ENCODE measurements around the gene LILRA5. TPM values are rescaled to one million over a fixed set of nuclear protein-coding genes. Genes with fewer than 3 reads are reported as not detected.

LILRA5 gene
- total RNA-seq, 3 donors from 2014 or later (not counting 1 experiment from before 2014, with no cell fraction given): 3.4 to 22.3 (median 11.1) TPM

- Mint-ChIP-seq H3K27ac (no peak overlapping the region), H3K9me3 (no peaks in the 10 kb centered on the region), H3K4me1 (no peaks in the 10 kb centered on the region), H3K4me3 (no peak overlapping the region), H3K27me3 (ENCODE audit: low read depth in 2 of 2) (peaks cover 33 to 40% of the 10 kb centered on the region in 2 donors), H3K36me3 (no peaks in the 10 kb centered on the region)
- intact Hi-C loops (cut with micrococcal nuclease): no loop called here
- WGBS (ENCODE audit: insufficient coverage): 87% methylated on average over 29 of the region's 29 CpGs
- no peak overlapping the region for H3K4me3 ChIP-seq (ENCODE audit: low read length)
- no peaks in the 10 kb centered on the region for H3K9me3 ChIP-seq (ENCODE audit: control insufficient read depth, insufficient read depth, low read length)
- H3K36me3 ChIP-seq (ENCODE audit: control insufficient read depth, insufficient read depth, low read length): no peaks in the 10 kb centered on the region
- no peak for TF ChIP-seq CTCF (IDR thresholded peaks at IDR 0.05)
- ATAC-seq (peak in 1 of 3 donors; percentile 71), DNase-seq (no peak)
- H3K27me3 ChIP-seq (ENCODE audit: control insufficient read depth, insufficient read depth, low read length): no peaks in the 10 kb centered on the region
- peaks cover 10% of the 10 kb centered on the region for H3K4me1 ChIP-seq (ENCODE audit: control insufficient read depth, insufficient read depth, low read length)
- H3K27ac ChIP-seq (ENCODE audit: low read length): no peak overlapping the region
Observed at GRCh38 chr19:54317108-54317964, 4.4 kb upstream of the LILRA5 start.

GRCh38 chr19:54316746-54317107 lies 3.8 kb upstream of the LILRA5 start:
- Histone ChIP-seq H3K4me1 (ENCODE audit: control insufficient read depth, insufficient read depth, low read length) (peaks cover 14% of the 10 kb centered on the region), H3K9me3 (ENCODE audit: control insufficient read depth, insufficient read depth, low read length) (no peaks in the 10 kb centered on the region), H3K4me3 (ENCODE audit: low read length) (no peak overlapping the region), H3K36me3 (ENCODE audit: control insufficient read depth, insufficient read depth, low read length) (no peaks in the 10 kb centered on the region), H3K27me3 (ENCODE audit: control insufficient read depth, insufficient read depth, low read length) (no peaks in the 10 kb centered on the region), H3K27ac (ENCODE audit: low read length) (no peak overlapping the region)
- Mint-ChIP-seq H3K27ac (no peak overlapping the region), H3K4me3 (no peak overlapping the region), H3K4me1 (no peaks in the 10 kb centered on the region), H3K27me3 (ENCODE audit: low read depth in 2 of 2) (peaks cover 27 to 34% of the 10 kb centered on the region in 2 donors), H3K36me3 (no peaks in the 10 kb centered on the region), H3K9me3 (no peaks in the 10 kb centered on the region)
- DNase-seq (no peak), ATAC-seq (no peak)
- no peak for TF ChIP-seq CTCF (IDR thresholded peaks at IDR 0.05)
- intact Hi-C loops (cut with micrococcal nuclease): no loop called here
- 54% methylated on average over 11 of the region's 11 CpGs for WGBS (ENCODE audit: insufficient coverage)

- intact Hi-C loops (cut with micrococcal nuclease): no loop called here
- H3K27ac ChIP-seq (ENCODE audit: low read length): no peak overlapping the region
- Mint-ChIP-seq H3K36me3 (no peaks in the 10 kb centered on the region), H3K4me1 (no peaks in the 10 kb centered on the region), H3K27me3 (ENCODE audit: low read depth in 2 of 2) (peaks cover 24 to 26% of the 10 kb centered on the region in 2 donors), H3K27ac (no peak overlapping the region), H3K9me3 (no peaks in the 10 kb centered on the region), H3K4me3 (no peak overlapping the region)
- DNase-seq: no peak
- no peaks in the 10 kb centered on the region for H3K27me3 ChIP-seq (ENCODE audit: control insufficient read depth, insufficient read depth, low read length)
- peaks cover 14% of the 10 kb centered on the region for H3K4me1 ChIP-seq (ENCODE audit: control insufficient read depth, insufficient read depth, low read length)
- no peak for TF ChIP-seq CTCF (IDR thresholded peaks at IDR 0.05)
- H3K9me3 ChIP-seq (ENCODE audit: control insufficient read depth, insufficient read depth, low read length): no peaks in the 10 kb centered on the region
- 83% methylated on average over 10 of the region's 10 CpGs for whole genome bisulfite sequencing (ENCODE audit: insufficient coverage)
- no peak overlapping the region for H3K4me3 ChIP-seq (ENCODE audit: low read length)
- no peak for ATAC-seq
- H3K36me3 ChIP-seq (ENCODE audit: control insufficient read depth, insufficient read depth, low read length): no peaks in the 10 kb centered on the region
Observed at GRCh38 chr19:54315956-54316355, 3.0 kb upstream of the LILRA5 start.

Measured in natural killer cell (primary cell).